Cardiac fibroblast (primary cell): Measurements from ENCODE around the gene DNAJC10.
"Not testable (repeated sequence)": the region's sequence is repeated elsewhere in the genome, so short reads cannot be mapped to it uniquely, and the experiment has no call there.

Experiments used
- DNase-seq, 2 donors: peaks; one replicate each; pipeline versions ENCODE4 v3.0.0 to v3.0.0-alpha.2; 2010; ENCODE audit warnings: low read depth in 2 of 2
- H3K4me3 ChIP-seq, 2 donors: replicated peaks in 1 of 2; 1 replicate in 1 of 2; 2 replicates in 1 of 2; pipeline ENCODE4 v1.5.1; 2011; ENCODE audit warnings: low read depth in 2 of 2, low read length in 2 of 2, mild to moderate bottlenecking in 2 of 2, moderate library complexity in 1 of 2
- TF ChIP-seq, protein P1 (sequence below): IDR thresholded peaks from one replicate; pipeline ENCODE4 v1.5.1; 2011; ENCODE audit warnings: low read depth, mild to moderate bottlenecking, low read length, inconsistent platforms

DNAJC10 gene

DNA sequence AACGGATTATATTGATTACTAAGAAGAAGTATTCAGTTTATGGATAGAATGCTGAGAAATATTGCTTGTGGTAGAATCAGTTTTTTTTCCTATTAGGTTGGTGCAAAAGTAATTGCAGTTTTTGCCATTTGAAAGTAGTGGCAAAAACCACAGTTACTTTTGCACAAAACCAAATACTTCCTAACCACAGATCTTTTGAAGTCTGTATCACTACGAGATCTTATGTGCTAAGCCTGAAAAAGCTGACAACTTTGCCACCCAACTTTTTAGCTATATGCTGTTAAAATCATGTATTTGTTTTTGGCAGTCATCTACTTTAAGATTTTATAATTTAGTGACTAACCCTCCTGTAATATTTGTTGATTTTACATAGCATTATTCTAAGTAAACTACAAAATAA lies 24.6 kb downstream of the DNAJC10 start:
- no peak for DNase-seq
- TF ChIP-seq, protein P1, sequence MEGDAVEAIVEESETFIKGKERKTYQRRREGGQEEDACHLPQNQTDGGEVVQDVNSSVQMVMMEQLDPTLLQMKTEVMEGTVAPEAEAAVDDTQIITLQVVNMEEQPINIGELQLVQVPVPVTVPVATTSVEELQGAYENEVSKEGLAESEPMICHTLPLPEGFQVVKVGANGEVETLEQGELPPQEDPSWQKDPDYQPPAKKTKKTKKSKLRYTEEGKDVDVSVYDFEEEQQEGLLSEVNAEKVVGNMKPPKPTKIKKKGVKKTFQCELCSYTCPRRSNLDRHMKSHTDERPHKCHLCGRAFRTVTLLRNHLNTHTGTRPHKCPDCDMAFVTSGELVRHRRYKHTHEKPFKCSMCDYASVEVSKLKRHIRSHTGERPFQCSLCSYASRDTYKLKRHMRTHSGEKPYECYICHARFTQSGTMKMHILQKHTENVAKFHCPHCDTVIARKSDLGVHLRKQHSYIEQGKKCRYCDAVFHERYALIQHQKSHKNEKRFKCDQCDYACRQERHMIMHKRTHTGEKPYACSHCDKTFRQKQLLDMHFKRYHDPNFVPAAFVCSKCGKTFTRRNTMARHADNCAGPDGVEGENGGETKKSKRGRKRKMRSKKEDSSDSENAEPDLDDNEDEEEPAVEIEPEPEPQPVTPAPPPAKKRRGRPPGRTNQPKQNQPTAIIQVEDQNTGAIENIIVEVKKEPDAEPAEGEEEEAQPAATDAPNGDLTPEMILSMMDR, result no peak
- H3K4me3 ChIP-seq, result no peak overlapping the region

DNA sequence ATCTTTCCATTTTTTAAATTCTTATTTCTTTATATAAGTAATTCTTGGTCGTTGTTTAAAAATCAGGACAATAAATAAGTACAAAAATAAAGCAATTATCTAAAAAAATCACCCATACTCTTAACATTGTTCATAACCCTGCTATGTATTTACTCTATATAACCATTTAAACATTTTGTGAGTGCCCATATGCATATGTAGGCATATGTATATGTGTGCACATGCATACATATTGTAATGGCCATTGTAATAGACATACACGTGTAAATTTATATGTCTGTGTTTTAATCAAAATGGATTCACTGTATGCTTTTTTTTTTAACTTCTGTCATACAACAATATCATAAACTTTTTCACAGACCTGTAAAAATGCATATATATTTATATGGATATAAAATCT lies 25.6 kb downstream of the DNAJC10 start:
- TF ChIP-seq, protein P1, result no peak
- no peak overlapping the region for H3K4me3 ChIP-seq
- DNase-seq, result no peak

DNA sequence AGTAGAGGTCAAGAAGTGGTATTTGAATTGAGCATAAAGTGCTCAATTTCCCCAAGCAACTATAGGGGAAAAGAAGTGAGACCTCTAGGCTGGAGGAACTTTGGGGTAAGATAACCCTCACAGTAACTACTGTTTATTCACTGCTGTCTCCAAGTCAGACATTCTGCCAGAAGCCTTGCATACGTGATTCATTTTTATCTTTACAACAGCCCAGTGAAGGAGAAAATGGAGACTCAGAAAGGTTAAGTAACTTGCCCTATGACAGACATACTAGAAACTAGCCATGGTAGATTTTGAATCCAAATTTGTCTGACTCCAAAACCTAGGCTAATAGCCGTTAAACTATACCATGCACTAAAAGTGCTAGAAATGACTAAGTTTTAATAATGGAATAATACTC lies 28.4 kb downstream of the DNAJC10 start:
- TF ChIP-seq, protein P1, result no peak
- peak; percentile 12 to 46 for DNase-seq

DNA sequence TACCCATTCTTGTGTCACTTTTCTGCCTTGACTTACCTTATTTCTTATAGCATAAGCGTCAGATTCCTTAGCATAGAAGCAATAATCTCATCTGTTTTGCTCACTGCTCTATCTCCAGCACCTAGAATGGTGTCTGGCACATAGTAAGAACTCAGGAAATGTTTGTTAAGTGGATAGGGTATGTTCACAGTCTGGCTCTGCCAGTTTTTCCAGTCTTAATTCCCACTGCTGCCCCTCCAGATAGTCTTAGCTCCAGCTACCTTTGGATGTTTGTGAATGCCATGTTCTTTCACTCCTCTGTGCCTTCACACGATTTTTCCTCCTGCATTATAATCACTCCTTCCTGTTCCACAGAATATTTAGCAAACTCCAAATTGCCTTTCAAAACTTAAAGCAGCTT lies 29.0 kb downstream of the DNAJC10 start:
- DNase-seq, result no peak
- H3K4me3 ChIP-seq, result no peak overlapping the region
- TF ChIP-seq, protein P1, result no peak

More for the DNA sequence above, 28.4 kb downstream of the DNAJC10 start:
- H3K4me3 ChIP-seq, result no peak overlapping the region

DNA sequence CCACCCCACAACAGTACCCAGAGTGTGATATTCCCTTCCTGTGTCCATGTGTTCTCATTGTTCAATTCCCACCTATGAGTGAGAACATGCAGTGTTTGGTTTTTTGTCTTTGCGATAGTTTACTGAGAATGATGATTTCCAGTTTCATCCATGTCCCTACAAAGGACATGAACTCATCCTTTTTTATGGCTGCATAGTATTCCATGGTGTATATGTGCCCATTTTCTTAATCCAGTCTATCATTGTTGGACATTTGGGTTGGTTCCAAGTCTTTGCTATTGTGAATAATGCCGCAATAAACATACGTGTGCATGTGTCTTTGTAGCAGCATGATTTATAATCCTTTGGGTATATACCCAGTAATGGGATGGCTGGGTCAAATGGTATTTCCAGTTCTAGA lies 29.8 kb downstream of the DNAJC10 start:
- not testable (repeated sequence) for H3K4me3 ChIP-seq, DNase-seq

DNA sequence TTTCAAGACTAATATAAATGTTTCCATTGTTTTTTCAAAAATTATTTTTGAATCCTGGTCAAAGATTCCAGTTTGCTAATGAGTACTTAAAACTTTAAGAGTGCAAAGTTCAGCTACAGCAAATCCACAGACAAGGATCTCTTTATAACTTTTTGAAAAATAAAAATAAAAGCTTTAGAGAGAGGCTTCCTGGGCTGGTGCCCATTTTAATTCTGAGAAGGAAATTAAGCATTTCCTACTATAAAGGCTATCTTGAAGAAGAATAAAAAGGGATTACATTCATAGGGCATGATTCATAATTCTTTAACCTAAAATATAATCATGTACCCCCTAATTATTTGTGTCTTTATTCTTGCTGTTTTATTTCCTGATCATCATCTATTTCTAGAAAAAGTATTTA lies 38.2 kb downstream of the DNAJC10 start:
- no peak for DNase-seq
- H3K4me3 ChIP-seq, result no peak overlapping the region
- TF ChIP-seq, protein P1, result no peak

DNA sequence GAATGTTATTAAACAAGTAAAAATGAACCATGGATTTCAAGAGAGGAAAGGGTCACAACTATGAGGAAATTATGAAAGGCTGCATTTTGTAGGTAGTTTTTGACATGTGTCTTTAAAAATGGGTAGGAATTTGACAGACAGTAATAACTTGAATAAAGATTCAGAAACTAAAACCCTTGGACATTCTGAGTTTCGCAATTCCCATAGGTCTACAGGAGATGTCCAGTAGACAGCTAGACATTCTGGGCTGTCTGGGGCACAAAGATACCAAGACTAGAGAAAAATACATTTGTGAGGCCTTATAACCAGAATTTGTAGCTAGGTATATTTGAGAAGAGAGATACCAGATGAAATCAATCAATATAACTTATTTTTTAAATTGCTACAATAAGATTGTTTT lies 42.3 kb downstream of the DNAJC10 start:
- TF ChIP-seq, protein P1, result no peak
- DNase-seq, result no peak
- no peak overlapping the region for H3K4me3 ChIP-seq
